ENCODE measurements around the gene GABBR2. TPM values are rescaled to one million over a fixed set of nuclear protein-coding genes. Genes with fewer than 3 reads are reported as not detected.

GABBR2 gene
- total and polyA plus RNA-seq, 9 of the 15 experiments (the other 6 are each of a cell fraction or from before 2014, with no cell fraction given) = 0.15 to 1.9 (median 0.32) TPM

DNA sequence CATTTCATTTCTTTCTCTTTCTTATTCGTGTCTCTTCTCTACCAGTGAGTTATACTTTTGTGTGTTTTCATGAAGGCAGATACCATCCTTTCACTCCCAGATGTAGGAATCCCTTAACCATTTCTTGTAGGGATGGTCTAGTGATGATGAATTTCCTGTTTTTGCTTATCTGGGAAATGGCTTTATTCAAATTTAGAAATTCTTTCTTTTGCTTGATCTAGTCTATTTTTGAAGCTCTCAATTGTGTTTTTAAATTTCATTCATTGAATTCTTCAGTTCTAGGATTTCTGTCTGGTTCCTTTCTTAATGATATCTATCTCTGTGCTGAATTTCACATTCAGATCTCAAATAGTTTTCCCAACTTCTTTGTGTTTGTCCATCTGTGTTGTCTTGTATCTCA is 357.4 kb downstream of the GABBR2 start:
- no peak overlapping the region for H3K27ac ChIP-seq (ENCODE audit: extremely low read depth, low read depth, low read length)
- in situ Hi-C loops (cut with MboI) (no loop called here), intact Hi-C loops (cut with micrococcal nuclease) (no loop called here)
- H3K9ac ChIP-seq (ENCODE audit: insufficient read depth in 1 of 2, low read depth in 2 of 2, low read length in 2 of 2) = no peak overlapping the region
- no peak overlapping the region for H3K4me2 ChIP-seq (ENCODE audit: insufficient read depth, low read length)
- no peak for TF ChIP-seq PTRF (tag; IDR thresholded peaks at IDR 0.05)
- TF ChIP-seq, protein P1, sequence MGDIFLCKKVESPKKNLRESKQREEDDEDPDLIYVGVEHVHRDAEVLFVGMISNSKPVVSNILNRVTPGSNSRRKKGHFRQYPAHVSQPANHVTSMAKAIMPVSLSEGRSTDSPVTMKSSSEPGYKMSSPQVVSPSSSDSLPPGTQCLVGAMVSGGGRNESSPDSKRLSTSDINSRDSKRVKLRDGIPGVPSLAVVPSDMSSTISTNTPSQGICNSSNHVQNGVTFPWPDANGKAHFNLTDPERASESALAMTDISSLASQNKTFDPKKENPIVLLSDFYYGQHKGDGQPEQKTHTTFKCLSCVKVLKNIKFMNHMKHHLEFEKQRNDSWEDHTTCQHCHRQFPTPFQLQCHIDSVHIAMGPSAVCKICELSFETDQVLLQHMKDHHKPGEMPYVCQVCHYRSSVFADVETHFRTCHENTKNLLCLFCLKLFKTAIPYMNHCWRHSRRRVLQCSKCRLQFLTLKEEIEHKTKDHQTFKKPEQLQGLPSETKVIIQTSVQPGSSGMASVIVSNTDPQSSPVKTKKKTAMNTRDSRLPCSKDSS (IDR thresholded peaks at IDR 0.05; ENCODE audit: low read depth, partially characterized antibody) = peak; percentile 78
- peak; percentile 87; the same call in 1 of the 2 replicates for TF ChIP-seq TRIM28 (IDR thresholded peaks at IDR 0.05)
- TF ChIP-seq GABPB1 (CRISPR knock-in tag; IDR thresholded peaks at IDR 0.05) = no peak
- peak in 1 of 2 experiments; percentile 81; a peak in 1 of 3 replicates for TF ChIP-seq CBX3 (IDR thresholded peaks at IDR 0.05; ENCODE audit: borderline replicate concordance in 1 of 2, low read length in 2 of 2)
- TF ChIP-seq ZNF507 (tag; conservative IDR thresholded peaks at IDR 0.05) = peak; percentile 56; the same call in 1 of the 2 replicates
- TF ChIP-seq TRIM24 (IDR thresholded peaks at IDR 0.05) = peak; percentile 53 to 62; a peak in 3 of 4 replicates
- BruUV-seq (replicated peaks) = no TSS peak
- H3K79me2 ChIP-seq (ENCODE audit: control insufficient read depth, insufficient read depth, low read length) = no peaks in the 10 kb centered on the region
- no peaks in the 10 kb centered on the region for H3K4me1 ChIP-seq (replicated peaks in 1 of 2; ENCODE audit: control insufficient read depth in 2 of 2, insufficient read depth in 2 of 2, low read length in 2 of 2)
- H3K4me3 ChIP-seq = no peak overlapping the region
- no peak overlapping the region for H2AFZ ChIP-seq (ENCODE audit: low read depth, low read length)
- H4K20me1 ChIP-seq (replicated peaks; ENCODE audit: control insufficient read depth, insufficient read depth, low read length) = no peaks in the 10 kb centered on the region
- WGBS (ENCODE audit: insufficient coverage, low coverage, missing lambda C conversion rate) = 0% methylated on average over 1 of the region's 1 CpG
- H3K9me1 ChIP-seq (ENCODE audit: control insufficient read depth, insufficient read depth, low read length) = no peaks in the 10 kb centered on the region
- peaks cover 8% of the 10 kb centered on the region; the same call in 1 of the 2 replicates for H3K9me3 ChIP-seq (replicated peaks; ENCODE audit: control insufficient read depth, insufficient read depth, low read depth, low read length)
- FAIRE-seq (no peak), ATAC-seq (no peak), DNase-seq (ENCODE audit: extremely low read depth in 1 of 4, low spot score in 3 of 4) (no peak)
- POLR2A ChIA-PET = interaction anchor here (1.0 kb wide), 1 partner anchor 25 kb away, joined by 3 read pairs; no protein-coding TSS in a partner anchor
- no peaks in the 10 kb centered on the region for H3K36me3 ChIP-seq (ENCODE audit: control insufficient read depth, insufficient read depth, low read length)
- CTCF ChIA-PET (ENCODE audit: low intra/inter-chr PET ratio) = no interaction called here
- no peaks in the 10 kb centered on the region for H3K27me3 ChIP-seq (ENCODE audit: control insufficient read depth in 2 of 2, insufficient read depth in 2 of 2, low read length in 2 of 2)

All from K562 (cell line).